Measurements from ENCODE around the gene CCDC181.
"Not testable (repeated sequence)": the region's sequence is repeated elsewhere in the genome, so short reads cannot be mapped to it uniquely, and the experiment has no call there.

CCDC181 gene

GRCh38 chr1:169427081-169427641 is at the start of gene CCDC181:
CCDC181 (minus strand) TSS chr1:169427474; CDS start chr1:169424927, 2,547 bp downstream.
- DNase-seq (ENCODE audit: low read depth in 2 of 2) = peak; percentile 27 to 38

GRCh38 chr1:169475806-169476387 is 48.6 kb upstream of the CCDC181 start:
- no peak for DNase-seq (ENCODE audit: low read depth in 2 of 2)

- no peak for DNase-seq (ENCODE audit: low read depth in 2 of 2)
Observed at GRCh38 chr1:169474302-169474995, 47.2 kb upstream of the CCDC181 start.

GRCh38 chr1:169473347-169473746 is 46.1 kb upstream of the CCDC181 start:
- DNase-seq (ENCODE audit: low read depth in 2 of 2) = no peak

- no peak for DNase-seq (ENCODE audit: low read depth in 2 of 2)
Observed at GRCh38 chr1:169472738-169473137, 45.5 kb upstream of the CCDC181 start.

- no peak for DNase-seq (ENCODE audit: low read depth in 2 of 2)
Observed at GRCh38 chr1:169468982-169469381, 41.7 kb upstream of the CCDC181 start.

- peak in 1 of 2 donors; percentile 12 for DNase-seq (ENCODE audit: low read depth in 2 of 2)
Observed at GRCh38 chr1:169466259-169467230, 39.3 kb upstream of the CCDC181 start.

GRCh38 chr1:169465281-169465680 is 38.0 kb upstream of the CCDC181 start:
- no peak for DNase-seq (ENCODE audit: low read depth in 2 of 2)

- DNase-seq (ENCODE audit: low read depth in 2 of 2) = no peak
Observed at GRCh38 chr1:169462385-169462784, 35.1 kb upstream of the CCDC181 start.

GRCh38 chr1:169461390-169462000 is 34.2 kb upstream of the CCDC181 start:
- no peak for DNase-seq (ENCODE audit: low read depth in 2 of 2)

- DNase-seq (ENCODE audit: low read depth in 2 of 2) = no peak
Observed at GRCh38 chr1:169460191-169460833, 33.0 kb upstream of the CCDC181 start.

GRCh38 chr1:169457443-169457842 is 30.2 kb upstream of the CCDC181 start:
- DNase-seq (ENCODE audit: low read depth in 2 of 2) = no peak

- DNase-seq (ENCODE audit: low read depth in 2 of 2) = no peak
Observed at GRCh38 chr1:169456029-169456428, 28.8 kb upstream of the CCDC181 start.

GRCh38 chr1:169452921-169453320 is 25.6 kb upstream of the CCDC181 start:
- no peak for DNase-seq (ENCODE audit: low read depth in 2 of 2)

GRCh38 chr1:169451218-169451824 is 24.0 kb upstream of the CCDC181 start:
- DNase-seq (ENCODE audit: low read depth in 2 of 2) = no peak

- no peak for DNase-seq (ENCODE audit: low read depth in 2 of 2)
Observed at GRCh38 chr1:169443923-169444322, 16.6 kb upstream of the CCDC181 start.

- no peak for DNase-seq (ENCODE audit: low read depth in 2 of 2)
Observed at GRCh38 chr1:169426174-169426705, 1.0 kb downstream of the CCDC181 start.

- no peak for DNase-seq (ENCODE audit: low read depth in 2 of 2)
Observed at GRCh38 chr1:169421309-169421708, 6.0 kb downstream of the CCDC181 start.

- DNase-seq (ENCODE audit: low read depth in 2 of 2) = no peak
Observed at GRCh38 chr1:169414952-169415351, 12.3 kb downstream of the CCDC181 start.

- DNase-seq (ENCODE audit: low read depth in 2 of 2) = not testable (repeated sequence)
Observed at GRCh38 chr1:169408340-169408739, 18.9 kb downstream of the CCDC181 start.
